ENCODE data around the gene UBE2H. TPM values are rescaled to one million over a fixed set of nuclear protein-coding genes. Genes with fewer than 3 reads are reported as not detected.
A peak's percentile ranks its signal among the peaks of the same experiment; 100 is the strongest.

The UBE2H gene
- total RNA-seq, 1 experiment from 2014 or later, result 28.8 TPM

DNA sequence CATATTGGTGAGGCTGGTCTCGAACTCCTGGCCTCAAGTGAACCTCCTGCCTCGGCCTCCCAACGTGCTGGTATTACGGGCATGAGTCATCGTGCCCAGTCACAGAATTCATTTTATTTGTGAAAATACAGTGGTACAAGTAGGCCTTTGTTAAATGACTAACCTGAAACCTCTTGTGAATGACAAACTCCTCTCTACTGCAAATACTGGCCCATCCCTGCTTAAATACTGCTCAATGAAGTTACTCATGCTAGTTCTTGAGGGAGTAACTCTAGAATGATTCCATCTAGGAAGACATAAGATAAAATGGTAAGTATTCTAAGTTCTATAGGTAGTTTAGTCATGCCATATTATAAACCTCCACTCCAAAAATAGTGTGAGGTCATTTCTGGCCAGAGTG lies 80.7 kb downstream of the UBE2H start:
- CTCF ChIA-PET, result no interaction called here
- no peak for DNase-seq (ENCODE audit: low spot score)

DNA sequence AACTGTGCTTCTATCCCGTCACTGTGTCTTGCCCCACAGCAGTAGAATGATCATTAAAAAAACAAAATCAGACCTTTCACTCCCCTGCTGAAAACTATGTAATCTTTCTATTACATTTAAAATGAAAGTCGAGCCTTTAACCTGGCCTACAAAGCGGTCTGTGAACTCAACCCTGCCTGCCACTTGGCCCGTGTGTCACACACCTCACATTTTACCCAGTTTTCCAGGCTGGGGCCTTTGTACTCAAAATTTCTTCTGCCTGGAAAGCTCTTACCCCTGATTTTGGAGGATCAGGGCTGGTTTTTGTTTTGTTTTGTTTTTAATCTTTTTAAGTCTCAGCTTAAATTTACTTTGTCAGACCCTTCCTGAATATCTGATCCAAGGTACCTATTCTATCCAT lies 82.1 kb downstream of the UBE2H start:
- ChIA-PET CTCF (no interaction called here), POLR2A (ENCODE audit: low non-redundant PET) (no interaction called here)
- Histone ChIP-seq H3K4me1 (ENCODE audit: insufficient read depth, low read length, poor library complexity, severe bottlenecking) (peaks cover 5% of the 10 kb centered on the region), H3K36me3 (ENCODE audit: insufficient read depth, low read length, poor library complexity, severe bottlenecking) (no peaks in the 10 kb centered on the region), H3K27me3 (replicated peaks; ENCODE audit: insufficient read depth, low read depth, low read length, poor library complexity) (no peaks in the 10 kb centered on the region), H3K9me3 (ENCODE audit: low read depth, low read length, poor library complexity, severe bottlenecking) (no peaks in the 10 kb centered on the region), H3K4me3 (ENCODE audit: low read depth, low read length, poor library complexity, severe bottlenecking) (no peak overlapping the region), H3K27ac (ENCODE audit: low read depth, low read length, poor library complexity, severe bottlenecking) (no peak overlapping the region)
- no peak for DNase-seq (ENCODE audit: low spot score)
- TF ChIP-seq, protein P1, sequence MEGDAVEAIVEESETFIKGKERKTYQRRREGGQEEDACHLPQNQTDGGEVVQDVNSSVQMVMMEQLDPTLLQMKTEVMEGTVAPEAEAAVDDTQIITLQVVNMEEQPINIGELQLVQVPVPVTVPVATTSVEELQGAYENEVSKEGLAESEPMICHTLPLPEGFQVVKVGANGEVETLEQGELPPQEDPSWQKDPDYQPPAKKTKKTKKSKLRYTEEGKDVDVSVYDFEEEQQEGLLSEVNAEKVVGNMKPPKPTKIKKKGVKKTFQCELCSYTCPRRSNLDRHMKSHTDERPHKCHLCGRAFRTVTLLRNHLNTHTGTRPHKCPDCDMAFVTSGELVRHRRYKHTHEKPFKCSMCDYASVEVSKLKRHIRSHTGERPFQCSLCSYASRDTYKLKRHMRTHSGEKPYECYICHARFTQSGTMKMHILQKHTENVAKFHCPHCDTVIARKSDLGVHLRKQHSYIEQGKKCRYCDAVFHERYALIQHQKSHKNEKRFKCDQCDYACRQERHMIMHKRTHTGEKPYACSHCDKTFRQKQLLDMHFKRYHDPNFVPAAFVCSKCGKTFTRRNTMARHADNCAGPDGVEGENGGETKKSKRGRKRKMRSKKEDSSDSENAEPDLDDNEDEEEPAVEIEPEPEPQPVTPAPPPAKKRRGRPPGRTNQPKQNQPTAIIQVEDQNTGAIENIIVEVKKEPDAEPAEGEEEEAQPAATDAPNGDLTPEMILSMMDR (conservative IDR thresholded peaks at IDR 0.05; ENCODE audit: low read depth, low read length), result no peak
- TF ChIP-seq EZH2 (IDR thresholded peaks at IDR 0.05; ENCODE audit: borderline replicate concordance, low read depth, low read length, poor library complexity, severe bottlenecking), result no peak
- intact Hi-C loops (cut with micrococcal nuclease; ENCODE audit: unreplicated experiment), result no loop called here
- BruUV-seq (replicated peaks), result no TSS peak

More for the DNA sequence above, 80.7 kb downstream of the UBE2H start:
- TF ChIP-seq EZH2 (IDR thresholded peaks at IDR 0.05; ENCODE audit: borderline replicate concordance, low read depth, low read length, poor library complexity, severe bottlenecking), result no peak
- Histone ChIP-seq H3K4me3 (ENCODE audit: low read depth, low read length, poor library complexity, severe bottlenecking) (no peak overlapping the region), H3K4me1 (ENCODE audit: insufficient read depth, low read length, poor library complexity, severe bottlenecking) (peaks cover 3% of the 10 kb centered on the region), H3K36me3 (ENCODE audit: insufficient read depth, low read length, poor library complexity, severe bottlenecking) (no peaks in the 10 kb centered on the region), H3K27me3 (replicated peaks; ENCODE audit: insufficient read depth, low read depth, low read length, poor library complexity) (no peaks in the 10 kb centered on the region), H3K27ac (ENCODE audit: low read depth, low read length, poor library complexity, severe bottlenecking) (no peak overlapping the region), H3K9me3 (ENCODE audit: low read depth, low read length, poor library complexity, severe bottlenecking) (no peaks in the 10 kb centered on the region)
- BruUV-seq (replicated peaks), result no TSS peak
- intact Hi-C loops (cut with micrococcal nuclease; ENCODE audit: unreplicated experiment), result no loop called here
- POLR2A ChIA-PET (ENCODE audit: low non-redundant PET), result no interaction called here

DNA sequence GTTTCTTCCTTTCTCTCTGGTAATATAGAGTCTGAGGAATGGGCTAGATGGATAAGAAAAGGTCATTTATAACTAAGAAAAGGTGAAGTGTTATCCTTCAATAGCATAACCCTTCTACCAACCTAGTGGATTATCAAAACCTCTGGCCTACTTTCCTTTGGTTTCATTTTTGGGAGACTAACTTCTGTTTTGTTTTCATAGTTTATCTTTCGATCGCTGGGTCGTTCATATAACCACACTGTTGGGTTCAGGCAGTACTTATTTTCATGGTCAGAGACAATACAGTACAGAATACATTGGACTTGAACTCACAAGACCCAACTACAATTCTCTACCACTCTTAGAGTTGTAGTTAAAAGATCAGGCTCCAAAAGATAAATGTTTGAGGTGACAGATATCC lies 86.5 kb downstream of the UBE2H start:
- TF ChIP-seq, protein P1 (conservative IDR thresholded peaks at IDR 0.05; ENCODE audit: low read depth, low read length), result no peak
- TF ChIP-seq EZH2 (IDR thresholded peaks at IDR 0.05; ENCODE audit: borderline replicate concordance, low read depth, low read length, poor library complexity, severe bottlenecking), result no peak
- Histone ChIP-seq H3K9me3 (ENCODE audit: low read depth, low read length, poor library complexity, severe bottlenecking) (no peaks in the 10 kb centered on the region), H3K4me3 (ENCODE audit: low read depth, low read length, poor library complexity, severe bottlenecking) (no peak overlapping the region), H3K4me1 (ENCODE audit: insufficient read depth, low read length, poor library complexity, severe bottlenecking) (peaks cover 10% of the 10 kb centered on the region), H3K27ac (ENCODE audit: low read depth, low read length, poor library complexity, severe bottlenecking) (peak overlapping the region; percentile 57), H3K27me3 (replicated peaks; ENCODE audit: insufficient read depth, low read depth, low read length, poor library complexity) (no peaks in the 10 kb centered on the region), H3K36me3 (ENCODE audit: insufficient read depth, low read length, poor library complexity, severe bottlenecking) (no peaks in the 10 kb centered on the region)
- BruUV-seq (replicated peaks), result no TSS peak
- intact Hi-C loops (cut with micrococcal nuclease; ENCODE audit: unreplicated experiment), result no loop called here
- POLR2A ChIA-PET (ENCODE audit: low non-redundant PET), result no interaction called here
- no peak for DNase-seq (ENCODE audit: low spot score)
- CTCF ChIA-PET, result no interaction called here

DNA sequence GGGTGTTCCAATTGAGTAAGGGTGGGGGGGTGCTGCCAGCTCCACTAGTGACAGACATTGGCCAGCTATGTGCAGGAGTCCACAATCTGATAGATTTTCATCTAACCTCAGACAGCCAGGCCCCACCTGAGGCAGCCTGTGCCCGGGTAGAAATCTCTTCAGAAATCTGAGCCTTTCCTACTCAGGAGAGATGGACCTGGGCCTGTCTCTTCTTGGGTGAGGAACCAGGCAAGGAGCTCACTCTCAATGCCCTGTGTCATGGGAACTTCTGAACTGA lies 86.9 kb downstream of the UBE2H start:
- H3K27me3 ChIP-seq (replicated peaks; ENCODE audit: insufficient read depth, low read depth, low read length, poor library complexity), result no peaks in the 10 kb centered on the region
- H3K9me3 ChIP-seq (ENCODE audit: low read depth, low read length, poor library complexity, severe bottlenecking), result no peaks in the 10 kb centered on the region
- peaks cover 10% of the 10 kb centered on the region for H3K4me1 ChIP-seq (ENCODE audit: insufficient read depth, low read length, poor library complexity, severe bottlenecking)
- POLR2A ChIA-PET (ENCODE audit: low non-redundant PET), result no interaction called here
- no TSS peak for BruUV-seq (replicated peaks)
- intact Hi-C loops (cut with micrococcal nuclease; ENCODE audit: unreplicated experiment), result no loop called here
- no peaks in the 10 kb centered on the region for H3K36me3 ChIP-seq (ENCODE audit: insufficient read depth, low read length, poor library complexity, severe bottlenecking)
- H3K4me3 ChIP-seq (ENCODE audit: low read depth, low read length, poor library complexity, severe bottlenecking), result no peak overlapping the region
- DNase-seq (ENCODE audit: low spot score), result no peak
- TF ChIP-seq, protein P1 (conservative IDR thresholded peaks at IDR 0.05; ENCODE audit: low read depth, low read length), result no peak
- no peak for TF ChIP-seq EZH2 (IDR thresholded peaks at IDR 0.05; ENCODE audit: borderline replicate concordance, low read depth, low read length, poor library complexity, severe bottlenecking)
- CTCF ChIA-PET, result no interaction called here
- peak overlapping the region; percentile 57 for H3K27ac ChIP-seq (ENCODE audit: low read depth, low read length, poor library complexity, severe bottlenecking)

Data from A673 (cell line).